SJSA1 (cell line): ENCODE data around the gene DAGLA. TPM values are rescaled to one million over a fixed set of nuclear protein-coding genes. Genes with fewer than 3 reads are reported as not detected.
A peak's percentile ranks its signal among the peaks of the same experiment; 100 is the strongest.

Source experiments
- DNase-seq, 2 experiments: peaks; one replicate each; pipeline ENCODE4 v3.0.0-alpha.2; 2015 to 2020; ENCODE audit warnings: low spot score in 2 of 2, low read depth in 1 of 2
- H3K27ac ChIP-seq: fragments of 250-450 bp; sonication (Bioruptor Pico); 2 replicates; pipeline ENCODE4 v1.5.1; 2020; ENCODE audit warnings: mild to moderate bottlenecking, moderate library complexity
- H3K27me3 ChIP-seq: fragments of 250-450 bp; sonication (Bioruptor Pico); replicated peaks from 2 replicates; pipeline ENCODE4 v1.5.1; 2020; ENCODE audit warnings: mild to moderate bottlenecking, moderate library complexity
- H3K36me3 ChIP-seq: fragments of 250-450 bp; sonication (Bioruptor Pico); 2 replicates; pipeline ENCODE4 v1.5.1; 2020; ENCODE audit warnings: mild to moderate bottlenecking
- H3K4me1 ChIP-seq: fragments of 250-450 bp; sonication (Bioruptor Pico); replicated peaks from 2 replicates; pipeline ENCODE4 v1.6.1; 2021; ENCODE audit warnings: mild to moderate bottlenecking
- H3K4me3 ChIP-seq: fragments of 250-450 bp; sonication (Bioruptor Pico); 2 replicates; pipeline ENCODE4 v1.5.1; 2020; ENCODE audit warnings: mild to moderate bottlenecking
- H3K9me3 ChIP-seq: fragments of 250-450 bp; sonication (Bioruptor Pico); replicated peaks from 2 replicates; pipeline ENCODE4 v1.5.1; 2020; ENCODE audit warnings: mild to moderate bottlenecking
- total RNA-seq: library from RNA; depleted of rRNA; stranded (reverse); fragments of >200 nt; shearing (Covaris generic); gene quantifications from 2 replicates; pipeline ENCODE4 v1.2.3, GENCODE V29; 2014; rRNA removed

Gene DAGLA, protein sequence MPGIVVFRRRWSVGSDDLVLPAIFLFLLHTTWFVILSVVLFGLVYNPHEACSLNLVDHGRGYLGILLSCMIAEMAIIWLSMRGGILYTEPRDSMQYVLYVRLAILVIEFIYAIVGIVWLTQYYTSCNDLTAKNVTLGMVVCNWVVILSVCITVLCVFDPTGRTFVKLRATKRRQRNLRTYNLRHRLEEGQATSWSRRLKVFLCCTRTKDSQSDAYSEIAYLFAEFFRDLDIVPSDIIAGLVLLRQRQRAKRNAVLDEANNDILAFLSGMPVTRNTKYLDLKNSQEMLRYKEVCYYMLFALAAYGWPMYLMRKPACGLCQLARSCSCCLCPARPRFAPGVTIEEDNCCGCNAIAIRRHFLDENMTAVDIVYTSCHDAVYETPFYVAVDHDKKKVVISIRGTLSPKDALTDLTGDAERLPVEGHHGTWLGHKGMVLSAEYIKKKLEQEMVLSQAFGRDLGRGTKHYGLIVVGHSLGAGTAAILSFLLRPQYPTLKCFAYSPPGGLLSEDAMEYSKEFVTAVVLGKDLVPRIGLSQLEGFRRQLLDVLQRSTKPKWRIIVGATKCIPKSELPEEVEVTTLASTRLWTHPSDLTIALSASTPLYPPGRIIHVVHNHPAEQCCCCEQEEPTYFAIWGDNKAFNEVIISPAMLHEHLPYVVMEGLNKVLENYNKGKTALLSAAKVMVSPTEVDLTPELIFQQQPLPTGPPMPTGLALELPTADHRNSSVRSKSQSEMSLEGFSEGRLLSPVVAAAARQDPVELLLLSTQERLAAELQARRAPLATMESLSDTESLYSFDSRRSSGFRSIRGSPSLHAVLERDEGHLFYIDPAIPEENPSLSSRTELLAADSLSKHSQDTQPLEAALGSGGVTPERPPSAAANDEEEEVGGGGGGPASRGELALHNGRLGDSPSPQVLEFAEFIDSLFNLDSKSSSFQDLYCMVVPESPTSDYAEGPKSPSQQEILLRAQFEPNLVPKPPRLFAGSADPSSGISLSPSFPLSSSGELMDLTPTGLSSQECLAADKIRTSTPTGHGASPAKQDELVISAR
- total RNA-seq, result 2.6 TPM in 2 replicates

DNA sequence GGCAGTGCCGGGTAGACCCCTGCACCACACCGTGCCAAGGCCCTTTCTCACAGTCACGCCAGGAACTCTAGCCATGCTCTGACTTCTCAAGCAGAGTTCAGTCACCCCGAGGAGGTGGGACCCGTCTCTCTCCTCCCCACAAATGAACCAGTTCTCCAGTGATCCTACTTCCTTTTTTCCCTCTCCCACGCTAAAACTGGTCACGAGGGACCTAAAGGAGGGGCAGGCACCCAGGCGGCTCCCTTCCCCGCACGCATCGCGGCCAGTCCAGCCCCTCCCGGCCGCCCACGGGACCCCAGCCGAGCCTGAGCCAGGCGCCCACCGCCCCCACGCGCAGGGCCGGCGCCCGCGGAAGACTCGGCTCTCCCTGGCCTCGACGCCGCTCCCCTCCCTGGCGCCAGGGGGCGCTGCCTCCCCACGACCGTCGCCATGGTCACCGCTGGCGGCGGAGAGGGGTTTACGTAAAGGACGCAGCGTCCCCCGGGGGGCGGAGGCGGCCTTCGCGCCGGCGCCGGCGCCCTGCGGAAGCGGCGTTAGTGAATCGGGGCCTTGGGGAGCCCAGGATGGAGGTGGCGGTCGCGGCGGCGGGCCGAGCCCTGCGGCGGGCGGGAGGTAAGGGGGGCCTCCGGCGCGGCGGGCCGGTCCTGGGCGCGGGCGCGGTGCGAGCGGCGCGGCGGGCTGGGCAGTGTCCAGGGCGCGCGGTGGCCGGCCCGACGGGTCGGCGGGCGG is at the start of gene DAGLA:
Gene DAGLA (plus strand): TSS at position 499 of the 729 bp plus-strand sequence. CDS start 39,765 bp downstream, outside the sequence.
- Histone ChIP-seq H3K9me3 (no peaks in the 10 kb centered on the region), H3K4me3 (peak within 1 kb of the TSS; percentile 48), H3K36me3 (no peaks in the 10 kb centered on the region), H3K4me1 (peaks cover 37% of the 10 kb centered on the region), H3K27me3 (peaks cover 68% of the 10 kb centered on the region), H3K27ac (no peak within 1 kb of the TSS)
- DNase-seq, result peak; percentile 77 to 83

DNA sequence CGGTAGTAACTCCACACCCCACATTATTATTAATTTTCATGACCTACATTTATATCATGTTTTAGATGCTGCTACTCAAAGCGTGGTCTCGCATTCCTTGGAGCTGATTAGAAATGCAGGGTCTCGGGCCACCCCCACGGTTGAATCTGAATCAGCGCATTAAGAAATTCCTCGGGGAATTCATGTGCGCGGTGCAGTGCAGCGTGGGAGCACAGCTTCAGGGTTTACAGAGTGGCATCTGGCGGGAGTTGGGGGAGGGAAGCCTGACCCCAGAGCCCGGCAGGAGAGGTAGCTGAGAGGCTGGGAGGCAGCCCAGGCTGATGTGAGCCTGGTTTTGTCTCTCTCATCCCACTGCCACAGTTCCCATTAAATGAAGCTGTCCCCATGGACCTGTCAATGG is 48.1 kb upstream of the DAGLA start:
- DNase-seq, result no peak
- Histone ChIP-seq H3K27ac (no peak overlapping the region), H3K9me3 (no peaks in the 10 kb centered on the region)

DNA sequence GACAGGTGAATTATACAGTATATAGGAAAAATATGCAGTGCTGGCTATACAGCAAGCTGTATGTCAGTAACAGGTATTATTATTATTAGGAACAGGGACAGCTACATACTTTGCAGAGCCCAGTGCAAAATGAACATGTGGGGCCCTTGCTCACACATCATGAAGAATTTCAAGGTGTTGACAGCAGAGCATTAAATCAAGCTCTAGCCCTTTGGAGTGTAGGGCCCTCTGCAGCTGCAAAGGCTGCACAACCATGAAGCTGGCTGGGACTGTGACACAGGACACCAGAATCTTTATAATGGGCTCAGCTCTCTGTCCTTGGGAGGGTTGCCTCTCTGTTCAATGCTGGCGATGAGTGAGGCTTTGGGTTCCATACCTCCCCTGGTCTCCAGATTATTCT is 44.9 kb upstream of the DAGLA start:
- DNase-seq, result no peak
- H3K36me3 ChIP-seq, result no peaks in the 10 kb centered on the region
- H3K4me1 ChIP-seq, result no peaks in the 10 kb centered on the region
- no peak overlapping the region for H3K27ac ChIP-seq
- H3K27me3 ChIP-seq, result peaks cover 32% of the 10 kb centered on the region
- no peaks in the 10 kb centered on the region for H3K9me3 ChIP-seq
- no peak overlapping the region for H3K4me3 ChIP-seq

More for the DNA sequence above, 48.1 kb upstream of the DAGLA start:
- Histone ChIP-seq H3K27me3 (peaks cover 42% of the 10 kb centered on the region), H3K4me1 (no peaks in the 10 kb centered on the region), H3K36me3 (no peaks in the 10 kb centered on the region), H3K4me3 (no peak overlapping the region)

DNA sequence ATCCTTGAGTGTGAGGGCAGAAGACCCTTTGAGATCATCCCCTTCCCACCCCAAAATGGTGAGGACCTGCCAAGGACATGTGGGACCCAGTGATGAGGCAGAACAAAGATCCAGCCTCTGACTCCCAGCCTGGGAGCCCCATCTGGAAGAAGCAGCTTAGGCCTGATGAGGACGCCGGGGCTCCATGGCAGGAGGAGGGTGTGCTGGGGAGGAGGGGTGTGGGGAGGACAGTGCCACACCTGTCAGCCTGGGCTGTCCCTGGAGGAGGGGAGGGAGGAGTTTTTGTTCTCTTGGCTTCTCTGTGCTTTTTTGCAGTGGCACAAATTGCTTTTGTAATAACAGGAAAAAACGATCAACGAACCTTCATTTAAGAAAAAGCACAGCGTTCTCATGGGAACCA is 44.4 kb upstream of the DAGLA start:
- Histone ChIP-seq H3K4me1 (no peaks in the 10 kb centered on the region), H3K4me3 (no peak overlapping the region), H3K27me3 (peaks cover 30% of the 10 kb centered on the region)

DNA sequence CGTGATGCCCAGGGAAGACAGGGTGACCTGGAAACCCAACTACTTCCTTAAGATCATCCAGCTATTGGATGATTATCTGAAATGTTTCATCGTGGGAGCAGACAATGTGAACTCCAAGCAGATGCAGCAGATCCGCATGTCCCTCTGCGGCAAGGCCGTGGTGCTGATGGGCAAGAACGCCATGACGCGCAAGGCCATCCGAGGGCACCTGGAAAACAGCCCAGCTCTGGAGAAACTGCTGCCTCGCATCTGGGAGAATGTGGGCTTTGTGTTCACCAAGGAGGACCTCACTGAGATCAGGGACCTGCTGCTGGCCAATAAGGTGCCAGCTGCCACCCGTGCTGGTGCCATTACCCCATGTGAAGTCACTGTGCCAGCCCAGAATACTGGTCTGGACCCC is 43.5 kb upstream of the DAGLA start:
- H3K4me1 ChIP-seq, result no peaks in the 10 kb centered on the region
- no peak for DNase-seq
- peaks cover 21% of the 10 kb centered on the region for H3K27me3 ChIP-seq
- H3K9me3 ChIP-seq, result no peaks in the 10 kb centered on the region
- no peaks in the 10 kb centered on the region for H3K36me3 ChIP-seq
- H3K27ac ChIP-seq, result no peak overlapping the region
- H3K4me3 ChIP-seq, result no peak overlapping the region

More for the DNA sequence above, 44.4 kb upstream of the DAGLA start:
- H3K9me3 ChIP-seq, result no peaks in the 10 kb centered on the region
- DNase-seq, result no peak
- H3K36me3 ChIP-seq, result no peaks in the 10 kb centered on the region
- no peak overlapping the region for H3K27ac ChIP-seq

DNA sequence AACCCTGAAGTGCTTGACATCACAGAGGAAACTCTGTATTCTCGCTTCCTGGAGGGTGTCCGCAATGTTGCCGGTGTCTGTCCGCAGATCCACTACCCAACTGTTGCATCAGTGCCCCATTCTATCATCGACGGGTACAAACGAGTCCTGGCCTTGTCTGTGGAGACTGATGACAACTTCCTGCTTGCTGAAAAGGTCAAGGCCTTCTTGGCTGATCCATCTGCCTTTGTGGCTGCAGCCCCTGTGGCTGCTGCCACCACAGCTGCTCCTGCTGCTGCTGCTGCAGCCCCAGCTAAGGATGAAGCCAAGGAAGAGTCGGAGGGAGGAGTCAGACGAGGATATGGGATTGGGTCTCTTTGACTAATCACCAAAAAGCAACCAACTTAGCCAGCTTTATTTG is 42.9 kb upstream of the DAGLA start:
- no peaks in the 10 kb centered on the region for H3K9me3 ChIP-seq
- no peak overlapping the region for H3K27ac ChIP-seq
- H3K4me1 ChIP-seq, result no peaks in the 10 kb centered on the region; the same call in 1 of the 2 replicates
- H3K36me3 ChIP-seq, result no peaks in the 10 kb centered on the region
- no peak overlapping the region for H3K4me3 ChIP-seq
- peaks cover 18% of the 10 kb centered on the region for H3K27me3 ChIP-seq
- DNase-seq, result no peak

DNA sequence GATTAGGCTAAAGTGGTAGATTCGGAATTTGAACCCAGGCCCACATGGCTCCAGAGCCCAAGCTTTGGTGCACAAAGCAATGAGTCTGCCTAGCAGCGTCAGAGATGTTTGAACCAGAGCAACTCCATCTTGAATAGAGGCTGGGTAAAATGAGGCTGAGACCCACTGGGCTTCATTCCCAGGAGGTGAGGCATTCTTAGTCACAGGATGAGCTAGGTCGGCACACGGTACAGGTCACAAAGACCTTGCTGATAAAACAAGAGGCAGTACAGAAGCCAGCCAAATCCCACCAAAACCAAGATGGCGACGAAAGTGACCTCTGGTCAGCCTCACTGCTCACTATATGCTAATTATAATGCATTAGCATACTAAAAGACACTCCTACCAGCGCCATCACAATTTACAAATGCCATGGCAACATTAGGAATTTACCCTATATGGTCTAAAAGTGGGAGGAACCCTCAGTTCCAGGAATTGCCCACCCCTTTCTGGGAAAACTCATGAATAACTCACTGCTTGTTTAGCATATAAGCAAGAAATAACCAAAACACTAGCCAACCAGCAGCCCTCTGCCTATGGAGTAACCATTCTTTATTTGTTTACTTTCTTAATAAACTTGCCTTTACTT is 40.3 kb upstream of the DAGLA start:
- 0 out of 2 replicates have a peak, but pooled peaks cover 4% of the 10 kb centered on the region for H3K27me3 ChIP-seq
- H3K4me1 ChIP-seq, result peaks cover 7% of the 10 kb centered on the region; the same call in 1 of the 2 replicates
- no peaks in the 10 kb centered on the region for H3K36me3 ChIP-seq
- no peak for DNase-seq
- H3K9me3 ChIP-seq, result no peaks in the 10 kb centered on the region
- H3K27ac ChIP-seq, result no peak overlapping the region
- no peak overlapping the region for H3K4me3 ChIP-seq

DNA sequence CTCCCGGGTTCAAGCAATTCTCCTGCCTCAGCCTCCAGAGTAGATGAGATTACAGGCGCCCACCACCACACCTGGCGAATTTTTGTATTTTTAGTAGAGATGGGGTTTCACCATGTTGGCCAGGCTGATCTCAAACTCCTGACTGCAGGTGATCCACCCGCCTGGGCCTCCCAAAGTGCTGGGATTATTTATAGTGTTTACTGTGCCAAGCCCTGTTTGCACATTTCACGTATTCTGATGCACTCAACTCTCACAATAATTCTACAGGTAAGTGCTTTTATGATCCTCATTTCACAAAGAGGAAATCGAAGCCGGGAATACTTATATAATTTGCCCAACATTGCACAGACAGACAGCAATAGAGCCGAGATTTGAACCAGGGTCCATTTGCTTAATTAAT is 38.0 kb upstream of the DAGLA start:
- H3K36me3 ChIP-seq, result no peaks in the 10 kb centered on the region
- no peak for DNase-seq
- H3K27ac ChIP-seq, result no peak overlapping the region
- no peak overlapping the region for H3K4me3 ChIP-seq
- H3K4me1 ChIP-seq, result peaks cover 7% of the 10 kb centered on the region; the same call in 1 of the 2 replicates
- no peaks in the 10 kb centered on the region for H3K9me3 ChIP-seq
- no peaks in the 10 kb centered on the region for H3K27me3 ChIP-seq

DNA sequence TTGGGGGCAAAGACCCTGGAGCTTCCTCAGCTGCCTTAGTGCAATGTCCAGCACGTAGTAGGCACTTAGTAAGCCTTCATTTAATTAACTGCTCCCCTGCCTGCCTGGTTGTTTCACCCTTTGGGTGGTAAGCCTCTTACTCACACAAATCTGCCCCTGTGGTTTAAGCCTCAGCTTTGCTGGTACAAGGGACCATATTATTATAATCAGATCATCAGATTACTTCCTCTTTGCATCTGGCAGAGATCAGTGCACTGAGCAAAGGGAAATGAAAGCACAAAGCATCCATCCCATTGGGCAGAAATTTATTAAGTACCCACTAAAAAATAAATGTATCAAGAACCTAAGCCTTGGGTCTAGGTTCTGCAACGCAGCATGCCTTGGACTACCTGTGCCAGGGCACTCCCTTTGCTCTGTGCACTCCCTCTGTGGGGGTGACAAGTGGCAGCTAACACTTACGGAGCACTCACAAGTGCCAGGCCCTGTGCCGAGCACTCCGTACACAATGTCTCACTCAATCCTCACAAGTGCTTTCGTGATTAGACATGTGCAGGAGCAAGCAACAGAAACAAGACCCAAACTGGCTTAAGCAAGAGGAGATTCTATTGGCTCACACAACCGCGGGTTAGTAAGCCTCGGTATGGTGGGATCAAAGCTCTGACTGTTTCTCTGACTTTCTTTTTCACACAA is 34.9 kb upstream of the DAGLA start:
- DNase-seq, result no peak
- no peak overlapping the region for H3K4me3 ChIP-seq
- H3K36me3 ChIP-seq, result no peaks in the 10 kb centered on the region
- 0 out of 2 replicates have a peak, but pooled peaks cover 5% of the 10 kb centered on the region for H3K27me3 ChIP-seq
- H3K27ac ChIP-seq, result no peak overlapping the region
- H3K4me1 ChIP-seq, result peaks cover 7% of the 10 kb centered on the region; the same call in 1 of the 2 replicates
- H3K9me3 ChIP-seq, result no peaks in the 10 kb centered on the region

DNA sequence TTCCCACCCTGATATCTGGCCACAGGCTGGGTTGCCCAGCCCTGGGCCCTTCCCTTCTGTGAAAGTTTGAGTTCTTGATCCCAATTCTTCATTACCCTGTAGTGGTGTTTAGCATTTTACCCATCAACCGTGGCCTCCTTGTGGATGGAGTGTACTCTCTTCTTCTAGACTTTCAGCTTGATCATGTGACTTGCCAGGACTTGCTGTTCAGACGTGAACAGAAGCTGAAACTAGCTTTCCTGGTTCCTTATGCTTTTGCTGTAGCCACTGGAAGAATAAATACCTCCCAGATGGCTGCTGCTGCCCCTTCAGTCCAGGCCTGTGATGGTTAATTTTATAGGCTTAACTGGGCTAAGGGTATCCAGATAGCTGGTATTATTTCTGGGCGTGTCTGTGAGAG is 32.7 kb upstream of the DAGLA start:
- peaks cover 4% of the 10 kb centered on the region; the same call in 1 of the 2 replicates for H3K4me1 ChIP-seq
- no peak for DNase-seq
- no peaks in the 10 kb centered on the region for H3K9me3 ChIP-seq
- no peak overlapping the region for H3K4me3 ChIP-seq
- H3K36me3 ChIP-seq, result no peaks in the 10 kb centered on the region
- H3K27me3 ChIP-seq, result peaks cover 7% of the 10 kb centered on the region; the same call in 1 of the 2 replicates
- H3K27ac ChIP-seq, result no peak overlapping the region

DNA sequence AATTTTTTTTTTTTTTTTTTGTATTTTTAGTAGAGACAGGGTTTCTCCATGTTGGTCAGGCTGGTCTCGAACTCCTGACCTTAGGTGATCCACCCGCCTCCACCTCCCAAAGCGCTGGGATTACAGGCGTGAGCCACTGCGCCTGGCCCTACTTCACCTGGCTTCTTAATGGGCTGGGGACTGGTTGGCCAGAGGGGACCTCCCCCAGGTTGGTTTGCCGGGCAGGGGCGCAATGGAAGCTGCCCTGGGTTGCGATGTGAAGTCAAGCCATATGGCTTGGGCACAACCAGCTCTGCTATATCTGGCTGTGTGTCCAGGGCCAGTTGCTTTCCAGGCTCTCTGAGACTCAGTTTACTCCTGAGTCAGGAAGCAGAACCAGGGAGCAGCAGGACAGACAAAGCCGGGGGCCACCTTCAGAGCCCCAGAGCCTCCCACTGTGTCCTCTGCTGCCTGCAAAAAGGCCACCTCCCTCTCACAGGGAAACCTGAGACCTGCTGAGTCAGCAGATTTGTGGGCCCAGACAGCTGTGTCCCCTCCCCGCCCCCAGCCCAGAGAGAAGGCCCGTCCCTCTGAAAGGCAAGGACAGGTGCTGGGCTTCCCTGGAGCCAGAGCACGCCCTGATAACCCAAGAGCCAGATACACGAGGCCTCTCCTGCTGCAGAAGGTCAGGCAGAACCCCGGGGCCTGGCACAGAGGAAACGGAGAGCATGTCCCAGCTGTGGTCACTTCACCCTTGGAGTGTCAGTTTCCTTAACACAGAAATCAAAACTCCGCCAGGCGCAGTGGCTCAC is 29.2 kb upstream of the DAGLA start:
- no peak for DNase-seq
- no peak overlapping the region for H3K27ac ChIP-seq
- no peaks in the 10 kb centered on the region for H3K36me3 ChIP-seq
- H3K4me1 ChIP-seq, result no peaks in the 10 kb centered on the region
- H3K27me3 ChIP-seq, result peaks cover 23% of the 10 kb centered on the region
- H3K4me3 ChIP-seq, result no peak overlapping the region
- H3K9me3 ChIP-seq, result no peaks in the 10 kb centered on the region

DNA sequence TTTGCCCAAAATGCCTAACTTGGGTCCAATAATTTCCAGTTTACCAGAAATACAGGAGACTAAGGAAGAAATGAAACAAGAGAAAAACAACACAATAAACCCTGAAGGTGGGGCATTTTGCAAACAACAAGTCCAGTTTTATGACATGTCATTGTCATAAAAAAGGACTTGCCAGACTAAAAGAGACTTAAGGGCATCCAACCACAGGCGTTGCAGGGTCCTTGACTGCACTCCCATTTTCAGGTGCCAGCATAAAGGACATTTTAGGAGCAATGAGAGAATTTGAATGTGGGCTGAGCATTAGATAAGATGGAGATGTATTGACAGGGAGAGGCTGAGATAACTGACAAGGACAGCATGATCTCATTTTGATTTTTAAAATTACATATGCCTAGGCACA is 28.1 kb upstream of the DAGLA start:
- H3K4me1 ChIP-seq, result no peaks in the 10 kb centered on the region
- H3K27me3 ChIP-seq, result peaks cover 24% of the 10 kb centered on the region
- no peaks in the 10 kb centered on the region for H3K9me3 ChIP-seq
- no peak overlapping the region for H3K27ac ChIP-seq
- H3K36me3 ChIP-seq, result no peaks in the 10 kb centered on the region
- DNase-seq, result no peak
- no peak overlapping the region for H3K4me3 ChIP-seq
